ENCODE data around the gene SCLT1.

The SCLT1 gene

DNA sequence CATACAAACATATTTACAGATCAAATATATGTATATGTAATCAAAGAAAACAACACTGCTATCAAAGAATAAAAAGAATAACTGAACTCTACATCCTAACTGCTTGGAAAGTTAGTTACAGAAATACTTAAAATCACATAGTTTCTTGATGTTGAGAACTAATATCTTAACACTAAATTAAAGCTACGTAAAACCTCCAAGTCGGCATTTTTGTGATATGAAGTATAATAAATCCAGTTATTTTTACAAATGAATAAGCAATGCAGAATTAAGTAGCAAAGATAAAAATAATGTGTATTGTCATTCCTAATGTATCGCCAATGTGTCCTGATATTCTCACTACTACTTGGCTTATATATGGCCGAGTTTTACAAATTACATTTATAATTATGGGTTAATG is 215.4 kb downstream of the SCLT1 start:
- DNase-seq (ENCODE audit: low read depth in 1 of 2, low spot score in 1 of 2), result no peak

DNA sequence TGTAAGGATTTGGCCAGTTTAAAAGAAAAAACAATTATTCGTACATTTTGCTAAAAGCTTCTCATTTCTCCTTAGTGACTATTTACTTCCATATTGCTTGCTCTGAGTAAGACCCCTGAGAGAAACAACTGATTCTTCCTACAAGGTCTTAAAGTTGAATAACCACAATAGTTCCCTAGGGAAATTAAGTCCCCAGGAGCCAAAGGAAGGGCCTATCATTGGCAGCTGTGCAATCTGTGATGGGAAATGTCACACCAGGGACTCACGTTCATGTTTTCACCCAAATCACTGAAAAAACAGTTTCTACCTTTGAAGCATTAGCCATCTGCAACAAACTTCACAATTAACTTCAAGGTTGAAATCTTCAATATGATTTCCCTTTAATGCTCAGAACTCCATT is 217.1 kb downstream of the SCLT1 start:
- no peak for DNase-seq (ENCODE audit: low read depth in 1 of 2, low spot score in 1 of 2)

DNA sequence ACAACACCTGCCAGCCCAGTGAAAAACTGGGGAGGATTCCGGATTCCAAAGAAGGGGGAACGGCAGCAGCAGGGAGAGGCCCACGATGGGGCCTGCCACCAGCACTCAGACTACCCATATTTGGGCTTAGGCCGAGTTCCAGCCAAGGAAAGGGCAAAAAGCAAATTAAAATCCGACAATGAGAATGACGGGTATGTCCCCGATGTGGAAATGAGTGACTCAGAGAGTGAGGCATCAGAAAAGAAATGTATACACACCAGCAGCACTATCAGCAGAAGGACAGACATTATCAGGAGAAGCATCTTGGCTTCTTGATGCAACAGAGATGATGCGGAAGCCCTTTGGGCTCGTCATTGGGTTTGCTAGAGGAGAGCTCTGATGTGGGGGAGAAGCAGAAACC is 221.4 kb downstream of the SCLT1 start:
- no peak for DNase-seq (ENCODE audit: low read depth in 1 of 2, low spot score in 1 of 2)

DNA sequence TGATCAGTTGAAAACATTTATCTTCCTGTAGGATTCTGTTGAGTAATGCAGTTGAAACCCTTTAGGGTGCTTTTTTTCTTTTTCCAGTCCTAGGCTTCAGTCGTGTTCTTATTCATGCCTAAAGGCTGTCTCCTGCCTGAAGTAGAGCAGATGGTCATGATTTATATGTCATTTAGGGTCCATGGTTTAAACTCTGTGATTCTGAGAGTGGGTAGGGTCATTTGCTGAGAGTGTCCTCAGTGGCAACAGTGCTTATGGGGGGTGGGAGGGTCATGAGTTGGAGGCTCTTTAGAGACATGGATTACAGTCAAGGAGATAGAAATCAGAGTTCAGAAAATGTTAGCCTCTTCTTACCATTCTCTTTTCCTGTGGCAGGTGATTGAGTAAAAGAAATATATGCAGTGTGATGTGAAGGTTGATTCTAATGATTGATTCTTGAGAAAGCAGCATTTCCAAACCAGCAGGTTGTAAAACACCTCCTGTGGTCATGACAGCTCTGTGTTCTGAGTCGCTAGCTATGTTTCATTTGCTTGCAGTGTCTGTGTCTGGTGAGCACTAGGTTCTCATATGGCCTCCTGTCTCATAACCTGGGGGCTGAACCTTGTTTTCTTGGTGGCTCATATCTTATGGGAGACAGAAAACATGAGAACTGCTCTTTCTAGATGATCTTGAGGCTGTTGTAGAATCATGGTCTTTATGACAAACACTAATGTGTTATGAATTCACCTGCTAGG is 223.4 kb downstream of the SCLT1 start:
- DNase-seq (ENCODE audit: low read depth in 1 of 2, low spot score in 1 of 2), result no peak

DNA sequence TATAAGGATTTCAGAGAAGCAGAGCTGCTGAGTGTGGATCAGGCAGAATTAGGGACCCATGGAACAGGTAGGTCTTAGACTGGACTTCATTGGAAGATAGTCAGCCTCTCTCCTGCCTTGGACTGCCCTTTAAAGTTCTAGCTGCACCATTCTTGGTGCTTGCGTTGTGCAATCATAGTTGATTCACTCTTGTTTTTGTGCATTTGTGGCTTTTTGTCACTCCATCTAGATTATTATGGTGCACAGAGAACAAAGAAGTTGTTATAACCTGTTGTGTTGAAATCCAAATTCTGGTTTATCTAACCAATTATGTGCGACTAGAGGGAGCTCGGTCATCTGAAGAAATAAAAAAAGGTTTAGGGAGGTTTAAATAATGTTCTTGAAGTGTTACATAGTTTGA is 224.6 kb downstream of the SCLT1 start:
- DNase-seq (ENCODE audit: low read depth in 1 of 2, low spot score in 1 of 2), result no peak

DNA sequence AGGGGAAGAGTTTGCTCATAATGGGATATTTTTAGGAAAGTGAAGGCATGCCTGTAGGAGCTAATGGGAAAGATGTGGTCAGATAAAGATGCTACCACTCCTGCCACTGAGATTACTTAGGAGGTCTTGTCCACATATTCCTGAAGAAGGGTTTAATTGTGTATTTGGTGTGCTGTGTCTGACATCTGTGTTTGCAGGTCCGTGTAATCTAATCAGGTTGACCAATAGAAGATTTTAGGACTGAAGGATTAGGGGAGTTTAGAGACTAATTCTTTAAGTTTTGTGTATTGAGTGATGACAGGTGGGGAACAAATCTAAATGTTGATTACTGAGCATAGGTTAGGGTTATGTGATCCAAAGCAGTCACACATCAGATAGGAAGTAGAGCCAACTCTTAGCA is 226.6 kb downstream of the SCLT1 start:
- DNase-seq (ENCODE audit: low read depth in 1 of 2, low spot score in 1 of 2), result no peak

DNA sequence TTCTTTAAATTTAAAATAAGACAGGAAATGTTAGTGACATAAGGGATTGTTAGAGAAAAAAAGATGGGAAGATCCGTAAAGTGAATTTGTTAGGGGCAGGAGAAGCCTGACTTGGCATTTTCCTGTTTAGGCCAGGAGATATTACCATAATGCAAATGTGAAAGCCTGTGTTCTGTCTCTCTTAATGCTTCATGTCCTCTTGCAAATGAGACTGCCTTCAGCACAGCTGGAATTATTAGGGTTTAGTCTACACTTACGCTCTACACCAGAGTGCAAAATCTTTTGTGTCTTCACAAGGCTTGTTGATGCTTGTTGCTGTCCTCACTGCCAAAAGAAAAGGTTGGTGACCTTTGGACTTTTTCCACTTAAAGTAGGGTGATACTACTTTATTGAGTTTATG is 227.1 kb downstream of the SCLT1 start:
- no peak for DNase-seq (ENCODE audit: low read depth in 1 of 2, low spot score in 1 of 2)

DNA sequence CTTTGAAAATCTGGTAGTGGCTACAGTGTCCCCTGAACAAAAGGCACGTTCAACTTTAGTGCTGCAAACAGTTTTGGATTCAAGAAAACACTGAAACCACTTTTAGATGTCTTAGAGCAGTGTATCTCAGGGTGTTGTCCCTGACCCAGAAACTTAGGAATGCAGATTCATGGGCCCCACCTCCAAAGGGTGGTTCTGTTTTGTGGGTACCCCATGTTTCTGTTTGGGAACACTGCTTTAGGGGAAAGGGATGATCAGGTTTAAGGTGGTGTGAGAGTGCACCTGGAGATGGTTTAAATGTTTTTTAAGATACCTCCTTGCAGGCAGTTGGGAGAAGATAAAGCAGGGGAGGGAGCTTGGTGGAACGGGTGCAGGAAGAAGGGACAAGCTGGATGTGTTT is 228.2 kb downstream of the SCLT1 start:
- no peak for DNase-seq (ENCODE audit: low read depth in 1 of 2, low spot score in 1 of 2)

DNA sequence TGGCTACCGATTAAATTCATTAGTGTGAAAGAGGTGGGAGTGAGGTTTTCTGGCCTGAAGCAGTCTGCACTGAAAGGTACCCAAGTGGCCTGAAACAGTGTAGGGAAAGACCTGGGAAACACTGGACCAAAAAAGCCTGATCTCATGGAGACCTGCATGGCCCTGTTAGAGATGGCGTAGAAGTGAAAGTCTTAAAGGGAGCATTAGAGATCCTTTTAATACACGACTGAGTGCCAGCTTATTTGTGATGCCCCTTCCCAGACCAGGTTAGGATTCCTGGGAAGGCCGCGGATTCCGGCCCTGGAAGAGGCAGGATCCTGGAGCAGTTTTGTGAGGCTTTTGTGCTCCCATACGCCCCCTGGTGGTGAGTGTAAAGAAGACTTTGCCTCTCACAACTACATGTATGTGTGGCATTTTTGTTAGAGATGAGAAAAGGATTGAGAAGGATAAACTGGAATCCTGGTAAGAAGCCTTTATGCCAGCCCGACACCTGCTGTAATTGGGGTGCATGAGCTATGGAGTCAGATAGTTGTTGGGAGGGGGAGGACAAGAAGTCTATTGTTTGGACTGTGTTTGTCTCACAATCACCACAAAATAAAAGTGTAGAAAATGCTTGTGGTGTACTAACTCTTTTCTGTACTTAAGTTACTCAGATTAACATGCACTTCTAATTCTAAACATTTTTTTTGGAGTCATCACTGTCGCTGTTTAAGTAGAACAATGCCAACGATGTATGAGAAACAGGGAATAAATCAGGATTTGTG is 229.8 kb downstream of the SCLT1 start:
- DNase-seq (ENCODE audit: low read depth in 1 of 2, low spot score in 1 of 2), result peak; percentile 31 to 48

DNA sequence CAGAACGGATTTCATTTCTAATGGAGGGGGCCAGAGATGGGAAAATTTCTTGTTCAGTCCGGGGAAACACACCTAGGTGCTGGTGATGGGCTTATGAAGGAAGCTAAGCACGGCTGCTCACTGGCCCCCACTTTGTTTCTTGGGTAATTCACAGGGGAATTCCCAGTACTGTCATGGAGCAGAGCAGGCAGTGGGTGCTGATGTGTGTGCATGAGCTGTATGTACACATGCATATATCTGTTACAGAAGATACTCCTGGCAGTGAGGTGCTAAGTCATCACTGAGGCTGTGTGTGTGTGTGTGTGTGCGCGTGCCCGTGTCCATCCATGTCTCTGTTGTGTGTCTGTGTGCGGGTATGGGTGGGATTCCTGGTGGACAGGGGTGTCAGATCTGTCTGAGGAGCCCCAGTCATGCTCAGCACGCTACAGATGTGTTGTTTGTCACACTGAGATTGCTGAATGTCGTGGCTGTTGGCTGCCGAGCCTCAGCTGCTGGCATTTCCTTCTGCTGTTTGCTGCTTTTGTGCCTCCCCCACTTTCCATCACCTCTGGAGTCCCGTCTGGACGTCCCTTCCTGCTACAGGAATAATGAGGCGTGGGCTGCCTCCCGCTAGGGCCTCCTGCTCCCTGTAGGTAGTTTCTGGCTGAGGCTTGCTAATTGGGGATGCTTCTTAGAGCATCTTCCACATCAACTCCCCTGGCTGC is 230.6 kb downstream of the SCLT1 start:
- DNase-seq (ENCODE audit: low read depth in 1 of 2, low spot score in 1 of 2), result peak in 1 of 2 donors; percentile 20

DNA sequence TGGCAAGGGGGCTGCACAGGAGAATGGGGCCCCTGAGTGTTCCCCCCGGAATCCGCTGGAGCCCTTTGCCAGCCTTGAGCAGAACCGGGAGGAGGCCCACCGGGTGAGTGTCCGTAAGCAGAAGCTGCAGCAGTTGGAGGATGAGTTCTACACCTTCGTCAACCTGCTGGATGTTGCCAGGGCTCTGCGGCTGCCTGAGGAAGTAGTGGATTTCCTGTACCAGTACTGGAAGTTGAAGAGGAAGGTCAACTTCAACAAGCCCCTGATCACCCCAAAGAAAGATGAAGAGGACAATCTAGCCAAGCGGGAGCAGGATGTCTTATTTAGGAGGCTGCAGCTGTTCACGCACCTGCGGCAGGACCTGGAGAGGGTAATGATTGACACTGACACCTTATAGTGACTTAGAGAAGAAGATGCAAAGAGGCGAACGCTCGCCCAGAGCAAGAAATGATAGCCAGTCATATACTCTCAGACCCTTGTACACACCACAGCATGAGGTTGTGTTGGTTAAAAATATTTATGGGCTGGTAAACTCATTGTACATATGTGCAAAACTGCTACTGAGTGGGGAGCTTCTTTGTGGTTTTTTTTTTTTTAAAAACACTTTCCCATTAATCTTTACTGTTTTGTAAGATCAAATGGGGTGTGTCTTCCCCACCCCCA is 231.4 kb downstream of the SCLT1 start:
- DNase-seq (ENCODE audit: low read depth in 1 of 2, low spot score in 1 of 2), result no peak

DNA sequence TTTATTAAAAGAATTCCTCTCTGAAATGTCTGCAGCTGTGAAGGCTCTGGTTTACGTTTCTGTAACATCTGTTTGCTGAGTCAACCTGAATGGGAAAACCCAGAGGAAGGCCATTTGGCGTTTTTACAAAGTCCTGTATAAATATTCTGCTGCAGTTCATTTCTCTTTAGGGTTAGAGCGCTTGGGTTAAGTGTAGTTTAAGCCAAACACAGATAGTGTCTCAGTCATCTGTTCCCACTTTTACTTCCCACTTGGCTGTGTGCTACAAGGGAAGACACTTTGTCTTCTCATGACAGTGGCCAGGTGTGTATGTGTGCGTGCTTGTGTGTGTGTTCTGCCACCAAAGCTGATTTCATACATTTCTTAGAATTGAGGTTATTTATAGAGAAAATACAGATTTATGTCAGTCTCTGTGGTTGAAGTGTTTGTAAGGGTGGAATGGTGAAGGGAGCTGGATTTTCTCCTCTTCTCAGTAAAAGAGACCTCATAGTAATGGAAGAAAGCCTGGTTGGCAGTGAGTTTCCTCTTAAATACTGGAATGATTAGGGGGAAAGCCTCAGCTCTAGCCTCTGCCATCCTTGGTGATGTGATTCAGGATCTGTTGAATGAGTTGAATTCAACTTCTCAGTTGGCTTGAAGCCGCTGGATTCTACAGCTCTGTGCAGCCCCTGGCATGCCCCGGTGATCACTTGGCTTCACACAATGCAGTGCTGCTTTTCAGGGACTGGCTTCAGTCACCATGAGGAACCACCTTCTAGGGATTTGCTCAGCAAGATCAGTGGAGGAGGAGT is 233.3 kb downstream of the SCLT1 start:
- DNase-seq (ENCODE audit: low read depth in 1 of 2, low spot score in 1 of 2), result no peak

DNA sequence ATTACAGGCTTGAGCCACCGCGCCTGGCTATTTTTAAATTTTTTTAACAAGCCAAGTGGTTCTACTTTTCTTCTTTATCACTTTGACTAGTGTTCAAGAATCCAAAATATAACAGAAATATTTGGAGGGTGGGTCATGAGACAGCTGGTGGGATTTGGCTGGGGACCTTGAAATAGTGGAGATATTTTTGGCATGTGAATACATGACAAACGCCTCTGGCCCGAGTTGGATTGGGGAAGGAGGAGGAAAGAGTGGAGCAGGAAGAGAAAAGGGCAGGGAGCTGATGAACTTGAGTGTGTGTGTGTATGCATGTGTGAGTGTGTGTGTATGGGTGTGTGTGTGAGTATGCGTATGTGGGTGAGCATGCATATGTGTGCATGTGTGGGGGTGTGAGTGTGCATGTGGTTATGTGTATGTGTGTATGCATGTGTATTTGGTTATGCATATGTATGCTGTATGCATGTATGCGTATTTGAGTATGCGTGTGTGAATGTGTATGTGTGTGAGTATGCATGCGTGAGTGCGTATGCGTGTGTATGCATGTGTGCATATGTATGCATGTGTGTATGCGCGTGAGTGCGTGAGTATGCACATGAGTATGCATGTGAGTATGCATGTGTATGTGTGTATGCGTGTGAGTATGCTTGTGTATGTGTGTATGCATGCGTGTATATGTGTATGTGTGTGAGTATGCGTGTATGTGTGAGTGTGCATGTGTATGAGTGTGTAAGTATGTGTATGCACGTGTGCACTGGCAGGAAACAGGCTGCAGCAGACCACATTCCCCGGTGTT is 234.3 kb downstream of the SCLT1 start:
- no peak for DNase-seq (ENCODE audit: low read depth in 1 of 2, low spot score in 1 of 2)

DNA sequence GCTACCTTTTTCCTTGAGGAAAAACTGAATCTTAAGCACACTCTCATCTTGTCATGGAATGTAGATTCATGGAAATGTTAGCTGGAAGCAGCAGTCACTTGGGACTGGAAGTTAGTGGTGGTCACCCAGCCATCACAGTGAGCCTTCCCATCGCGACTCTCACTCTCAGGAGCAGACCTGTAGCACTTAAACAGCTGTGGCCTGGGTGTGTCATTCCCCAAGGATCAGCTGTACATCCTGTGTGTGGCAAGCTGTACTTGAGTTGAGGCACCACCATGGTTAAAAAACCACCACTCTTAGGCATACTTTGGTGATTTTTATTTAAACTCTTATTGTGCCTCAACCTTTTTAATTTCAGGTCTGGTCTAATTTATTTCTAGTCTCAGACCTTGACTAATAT is 237.1 kb downstream of the SCLT1 start:
- no peak for DNase-seq (ENCODE audit: low read depth in 1 of 2, low spot score in 1 of 2)

DNA sequence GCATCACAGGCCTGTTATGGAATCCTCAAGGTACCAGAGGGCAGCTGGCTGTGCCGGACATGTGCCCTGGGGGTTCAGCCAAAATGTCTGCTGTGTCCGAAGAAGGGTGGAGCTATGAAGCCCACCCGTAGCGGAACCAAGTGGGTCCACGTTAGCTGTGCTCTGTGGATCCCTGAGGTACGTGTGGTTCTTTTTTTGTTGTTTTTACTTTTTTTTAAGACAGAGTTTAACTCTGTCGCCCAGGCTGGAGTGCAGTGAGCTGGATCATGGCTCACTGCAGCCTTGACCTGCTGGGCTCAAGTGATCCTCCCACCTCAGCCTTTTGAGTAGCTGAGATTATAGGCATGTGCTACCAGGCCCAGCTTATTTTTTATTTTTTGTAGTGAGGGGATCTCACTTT is 237.7 kb downstream of the SCLT1 start:
- DNase-seq (ENCODE audit: low read depth in 1 of 2, low spot score in 1 of 2), result no peak

DNA sequence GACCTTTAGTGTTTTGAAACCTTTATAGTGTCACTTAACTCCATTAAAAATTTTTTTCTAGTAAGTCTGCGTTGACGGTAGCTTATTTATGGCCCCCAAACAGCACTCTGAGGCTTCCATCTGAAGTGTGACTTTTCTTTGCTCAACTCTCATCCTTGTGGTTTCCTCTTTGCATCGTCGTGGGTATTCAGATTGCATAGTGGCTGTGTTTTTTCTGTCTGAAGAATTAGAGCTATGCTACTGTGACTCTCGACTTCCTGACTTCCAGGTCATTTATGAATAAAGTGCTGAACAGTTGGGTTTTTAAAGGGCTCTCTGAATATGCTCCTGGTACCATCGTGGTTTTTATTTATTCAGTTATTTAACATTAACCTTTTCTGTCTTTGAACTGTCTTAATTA is 238.9 kb downstream of the SCLT1 start:
- DNase-seq (ENCODE audit: low read depth in 1 of 2, low spot score in 1 of 2), result no peak

DNA sequence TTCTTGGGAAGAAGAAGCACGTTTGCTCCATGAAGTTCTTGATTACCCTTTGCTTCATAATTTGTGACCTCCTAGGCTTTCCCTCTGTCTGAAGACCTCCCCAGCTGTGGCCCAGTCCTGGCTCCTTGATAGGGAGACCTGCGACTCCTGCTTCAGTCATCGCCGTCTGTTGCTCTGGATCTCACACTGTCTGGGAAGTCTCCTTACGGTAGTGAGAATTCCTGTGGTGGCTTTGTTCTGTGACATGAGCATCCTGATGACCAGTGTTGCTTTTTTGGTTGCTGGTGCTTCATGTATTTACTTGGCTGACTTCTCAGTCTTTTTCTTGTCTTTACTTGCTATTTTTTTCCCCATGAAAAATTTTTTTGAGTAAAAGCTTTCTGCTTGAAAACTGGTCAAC is 239.6 kb downstream of the SCLT1 start:
- DNase-seq (ENCODE audit: low read depth in 1 of 2, low spot score in 1 of 2), result no peak

DNA sequence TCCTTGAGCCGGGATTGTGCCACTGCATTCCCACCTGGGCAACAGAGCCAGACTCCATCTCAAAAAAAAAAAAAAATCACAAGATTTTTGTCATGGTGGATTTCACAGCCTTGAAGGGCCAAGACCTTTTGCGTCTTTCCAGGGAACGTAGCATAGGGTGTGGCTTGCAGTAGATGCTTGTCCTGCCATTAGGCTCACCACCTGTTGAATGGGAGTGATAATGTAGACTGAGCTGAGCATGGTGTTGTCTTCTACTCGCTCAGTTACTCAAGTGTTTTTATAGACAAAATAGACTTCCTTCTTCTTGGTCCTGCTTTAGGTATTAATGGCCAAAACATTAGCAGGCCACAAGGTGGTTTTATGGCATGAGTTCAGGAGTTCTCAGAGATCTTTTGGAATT is 243.1 kb downstream of the SCLT1 start:
- DNase-seq (ENCODE audit: low read depth in 1 of 2, low spot score in 1 of 2), result no peak

DNA sequence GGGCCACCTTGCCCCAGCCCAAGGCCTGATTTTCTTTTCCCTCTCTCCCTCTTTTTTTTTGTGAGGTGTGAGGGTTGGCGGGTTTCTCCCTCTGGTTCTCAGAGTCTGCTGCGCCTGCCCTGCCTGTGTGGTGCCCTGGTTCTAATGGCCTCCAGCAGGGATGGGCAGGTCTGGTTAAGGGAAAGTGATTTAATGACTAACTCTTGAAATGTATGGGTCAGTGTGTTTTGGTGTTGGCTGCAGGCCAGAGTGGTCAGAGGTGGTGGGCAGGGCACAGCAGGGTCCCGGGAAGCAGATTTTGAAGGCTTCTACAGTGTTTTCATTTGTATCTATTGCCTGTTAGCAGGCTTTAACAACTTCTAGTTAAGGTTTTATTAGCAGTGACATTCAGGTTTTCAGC is 244.9 kb downstream of the SCLT1 start:
- no peak for DNase-seq (ENCODE audit: low read depth in 1 of 2, low spot score in 1 of 2)

DNA sequence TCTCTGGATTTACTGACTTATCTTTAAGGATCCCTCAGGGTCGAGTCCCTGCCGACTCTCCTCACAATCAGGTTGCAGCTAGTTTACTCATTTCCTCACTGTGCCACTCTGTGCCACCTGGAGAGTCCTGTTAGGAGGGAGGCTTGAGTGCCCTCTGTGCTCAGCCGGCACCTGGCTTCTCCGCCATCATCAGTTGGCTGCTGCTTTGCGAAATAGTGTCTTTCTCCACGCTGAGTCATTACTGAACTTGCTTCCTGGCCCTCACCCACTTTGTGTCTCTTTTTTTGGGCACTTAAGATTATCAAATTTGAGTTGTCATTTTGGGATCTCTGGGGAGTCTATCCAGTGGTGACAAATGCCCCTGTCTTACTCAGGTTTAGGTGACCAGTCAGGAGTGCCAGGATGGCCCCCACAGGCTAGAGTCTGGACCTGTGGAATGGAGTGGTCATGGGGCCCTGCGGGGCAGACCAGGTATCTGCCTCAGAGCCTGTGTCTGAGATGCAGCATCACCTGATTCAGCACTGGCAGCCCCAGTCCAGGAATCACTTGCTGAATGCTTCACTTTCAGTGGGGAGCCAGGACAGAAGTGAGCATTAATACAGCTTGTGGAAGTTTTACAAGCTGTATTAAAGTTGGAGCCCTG is 246.1 kb downstream of the SCLT1 start:
- no peak for DNase-seq (ENCODE audit: low read depth in 1 of 2, low spot score in 1 of 2)
